ENCODE data around the gene AHDC1.
A peak's percentile ranks its signal among the peaks of the same experiment; 100 is the strongest.
"Not testable (repeated sequence)": the region's sequence is repeated elsewhere in the genome, so short reads cannot be mapped to it uniquely, and the experiment has no call there.

The AHDC1 gene

DNA sequence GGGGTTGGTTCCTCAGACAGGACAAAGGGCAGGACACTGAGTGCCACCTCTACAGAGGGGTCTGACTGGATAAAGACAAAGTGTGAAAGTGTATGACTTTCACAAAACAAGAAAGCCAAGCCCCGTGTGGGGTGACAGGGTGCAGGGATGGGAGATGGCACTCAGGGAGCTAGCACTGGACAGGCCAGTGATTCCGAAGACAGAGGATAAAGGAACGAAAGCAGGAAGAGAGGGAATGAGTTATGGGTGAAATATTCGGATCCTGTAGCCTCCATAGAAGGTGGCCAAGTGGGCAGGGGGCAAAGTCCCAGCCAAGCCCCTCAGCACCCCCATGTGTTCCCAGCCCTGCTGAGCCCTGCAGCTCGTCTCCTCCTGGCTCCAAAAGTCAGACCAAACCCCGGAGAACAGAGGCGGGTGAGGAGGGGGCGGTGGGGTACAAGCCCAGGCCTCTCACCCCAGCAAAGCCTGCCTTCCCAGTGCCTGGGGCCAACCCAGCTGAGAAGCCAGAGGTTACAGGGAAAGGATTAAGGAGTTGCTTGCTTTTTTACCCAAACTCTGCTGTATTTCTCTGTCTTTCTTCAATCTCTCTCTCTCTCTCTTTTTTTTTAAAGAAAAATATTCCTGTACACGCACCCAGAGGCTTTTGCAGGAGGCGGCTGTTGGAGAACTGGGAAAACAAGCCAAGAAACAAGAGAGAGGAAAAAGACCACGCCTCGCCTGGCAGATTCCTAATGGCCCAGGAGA lies 99.9 kb downstream of the AHDC1 start:
- no peaks in the 10 kb centered on the region for H3K36me3 Mint-ChIP-seq (ENCODE audit: low read depth)
- H3K9me3 Mint-ChIP-seq, result no peaks in the 10 kb centered on the region
- TF ChIP-seq, protein P1, sequence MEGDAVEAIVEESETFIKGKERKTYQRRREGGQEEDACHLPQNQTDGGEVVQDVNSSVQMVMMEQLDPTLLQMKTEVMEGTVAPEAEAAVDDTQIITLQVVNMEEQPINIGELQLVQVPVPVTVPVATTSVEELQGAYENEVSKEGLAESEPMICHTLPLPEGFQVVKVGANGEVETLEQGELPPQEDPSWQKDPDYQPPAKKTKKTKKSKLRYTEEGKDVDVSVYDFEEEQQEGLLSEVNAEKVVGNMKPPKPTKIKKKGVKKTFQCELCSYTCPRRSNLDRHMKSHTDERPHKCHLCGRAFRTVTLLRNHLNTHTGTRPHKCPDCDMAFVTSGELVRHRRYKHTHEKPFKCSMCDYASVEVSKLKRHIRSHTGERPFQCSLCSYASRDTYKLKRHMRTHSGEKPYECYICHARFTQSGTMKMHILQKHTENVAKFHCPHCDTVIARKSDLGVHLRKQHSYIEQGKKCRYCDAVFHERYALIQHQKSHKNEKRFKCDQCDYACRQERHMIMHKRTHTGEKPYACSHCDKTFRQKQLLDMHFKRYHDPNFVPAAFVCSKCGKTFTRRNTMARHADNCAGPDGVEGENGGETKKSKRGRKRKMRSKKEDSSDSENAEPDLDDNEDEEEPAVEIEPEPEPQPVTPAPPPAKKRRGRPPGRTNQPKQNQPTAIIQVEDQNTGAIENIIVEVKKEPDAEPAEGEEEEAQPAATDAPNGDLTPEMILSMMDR (IDR thresholded peaks at IDR 0.05; ENCODE audit: unreplicated experiment in 3 of 3), result no peak
- H3K4me3 Mint-ChIP-seq, result peak overlapping the region; percentile 43 to 77 (median 73)
- peaks cover 46% of the 10 kb centered on the region for H3K4me1 Mint-ChIP-seq
- H3K27me3 Mint-ChIP-seq (ENCODE audit: low read depth), result peaks cover 5% of the 10 kb centered on the region
- peak overlapping the region; percentile 98 to 99 (median 98) for H3K27ac Mint-ChIP-seq

DNA sequence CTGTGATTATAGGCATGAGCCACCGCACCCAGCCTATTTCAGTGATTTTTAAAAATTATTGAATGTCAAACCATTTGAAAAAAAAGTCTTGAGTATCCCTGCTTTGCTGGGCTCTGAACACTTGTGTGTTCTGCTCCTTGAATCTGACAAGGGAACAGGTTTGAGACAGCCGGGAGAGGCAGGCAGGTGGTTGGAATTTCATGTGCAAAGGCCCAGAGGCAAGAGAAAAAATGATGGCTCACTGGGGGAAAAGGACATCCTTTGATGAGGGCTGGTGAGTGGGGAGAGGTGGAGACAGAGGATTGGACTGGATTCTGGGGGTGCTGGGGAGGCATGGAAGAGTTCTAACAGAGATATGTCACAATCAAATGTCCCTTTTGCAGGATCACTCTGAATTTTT lies 100.9 kb downstream of the AHDC1 start:
- peaks cover 42% of the 10 kb centered on the region for H3K4me1 Mint-ChIP-seq
- peaks cover 3% of the 10 kb centered on the region for H3K27me3 Mint-ChIP-seq (ENCODE audit: low read depth)
- peak overlapping the region; percentile 31 to 67 (median 55) for H3K4me3 Mint-ChIP-seq
- no peaks in the 10 kb centered on the region for H3K36me3 Mint-ChIP-seq (ENCODE audit: low read depth)
- peak overlapping the region; percentile 98 to 99 (median 98) for H3K27ac Mint-ChIP-seq
- no peaks in the 10 kb centered on the region for H3K9me3 Mint-ChIP-seq
- TF ChIP-seq, protein P1 (IDR thresholded peaks at IDR 0.05; ENCODE audit: unreplicated experiment in 3 of 3), result no peak

DNA sequence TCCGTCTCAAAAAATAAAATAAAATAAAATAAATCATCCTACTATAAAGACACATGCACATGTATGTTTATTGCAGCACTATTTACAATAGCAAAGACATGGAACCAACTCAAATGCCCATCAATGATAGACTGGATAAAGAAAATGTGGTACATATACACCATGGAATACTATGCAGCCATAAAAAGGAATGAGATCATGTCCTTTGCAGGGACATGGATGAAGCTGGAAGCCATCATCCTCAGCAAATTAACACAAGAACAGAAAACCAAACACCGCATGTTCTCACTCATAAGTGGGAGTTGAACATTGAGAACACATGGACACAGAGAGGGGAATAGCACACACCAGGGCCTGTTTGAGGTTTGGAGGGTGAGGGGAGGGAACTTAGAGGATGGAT lies 102.8 kb downstream of the AHDC1 start:
- H3K36me3 Mint-ChIP-seq (ENCODE audit: low read depth); H3K4me3 Mint-ChIP-seq; H3K9me3 Mint-ChIP-seq; H3K27me3 Mint-ChIP-seq (ENCODE audit: low read depth): not testable (repeated sequence)
- Mint-ChIP-seq H3K4me1 (peaks cover 41% of the 10 kb centered on the region), H3K27ac (peak overlapping the region; percentile 85 to 99 (median 93))

DNA sequence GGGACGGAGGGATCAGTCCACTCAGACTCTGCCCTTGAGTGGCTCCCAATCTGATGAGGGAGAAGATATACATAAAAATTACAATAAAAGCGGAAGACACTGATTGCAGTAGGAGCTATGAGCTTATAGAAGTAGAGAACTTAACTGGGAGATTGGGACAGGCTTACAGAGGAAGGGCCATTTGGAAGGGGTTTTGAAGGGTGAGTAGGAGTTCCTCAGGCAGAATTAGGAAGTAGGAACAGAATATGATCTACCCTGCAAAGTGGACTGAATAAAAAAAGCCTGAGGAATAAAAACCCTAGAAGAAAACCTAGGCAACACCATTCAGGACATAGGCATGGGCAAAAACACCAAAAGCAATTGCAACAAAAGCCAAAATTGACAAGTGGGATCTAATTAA lies 104.8 kb downstream of the AHDC1 start:
- H3K36me3 Mint-ChIP-seq (ENCODE audit: low read depth), result no peaks in the 10 kb centered on the region
- no peaks in the 10 kb centered on the region for H3K9me3 Mint-ChIP-seq
- H3K4me1 Mint-ChIP-seq, result peaks cover 32% of the 10 kb centered on the region
- no peak overlapping the region for H3K4me3 Mint-ChIP-seq
- H3K27ac Mint-ChIP-seq, result peak overlapping the region; percentile 49 to 87 (median 75)
- H3K27me3 Mint-ChIP-seq (ENCODE audit: low read depth), result no peaks in the 10 kb centered on the region
- TF ChIP-seq, protein P1 (IDR thresholded peaks at IDR 0.05; ENCODE audit: unreplicated experiment in 3 of 3), result no peak

DNA sequence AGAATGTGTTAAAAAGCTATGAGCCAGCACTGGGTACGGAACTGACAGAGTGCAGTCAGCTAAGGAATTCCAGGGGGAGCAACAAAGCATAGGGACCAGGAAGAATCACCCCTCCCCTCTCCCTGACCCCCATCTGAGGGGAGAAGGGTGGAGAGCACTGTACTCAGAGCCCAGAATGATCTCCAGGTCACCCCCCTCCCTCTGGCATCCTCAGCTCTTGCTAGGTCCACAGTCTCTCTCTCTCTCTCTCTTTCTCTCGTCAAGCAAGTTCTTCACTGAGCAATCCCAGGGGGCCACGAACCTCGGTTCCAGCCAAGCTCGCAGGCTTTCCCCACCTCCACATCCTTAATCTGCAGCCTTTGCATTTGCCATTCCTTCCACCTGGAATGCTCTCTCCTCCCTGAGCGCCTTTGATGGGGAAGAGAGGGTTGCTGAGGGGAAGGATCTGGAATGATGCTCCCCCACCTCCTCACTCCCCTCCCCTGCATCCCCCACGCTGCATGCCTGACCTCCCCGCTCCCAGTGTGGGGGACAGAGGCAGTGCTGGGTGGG lies 107.3 kb downstream of the AHDC1 start:
- TF ChIP-seq, protein P1 (IDR thresholded peaks at IDR 0.05; ENCODE audit: unreplicated experiment in 3 of 3), result peak; percentile 61 to 67 (median 61)
- peak overlapping the region; percentile 12 to 55 (median 41) for H3K4me3 Mint-ChIP-seq
- no peaks in the 10 kb centered on the region for H3K9me3 Mint-ChIP-seq
- peak overlapping the region; percentile 93 to 95 (median 94) for H3K27ac Mint-ChIP-seq
- H3K36me3 Mint-ChIP-seq (ENCODE audit: low read depth), result no peaks in the 10 kb centered on the region
- no peaks in the 10 kb centered on the region for H3K27me3 Mint-ChIP-seq (ENCODE audit: low read depth)
- H3K4me1 Mint-ChIP-seq, result peaks cover 27% of the 10 kb centered on the region

DNA sequence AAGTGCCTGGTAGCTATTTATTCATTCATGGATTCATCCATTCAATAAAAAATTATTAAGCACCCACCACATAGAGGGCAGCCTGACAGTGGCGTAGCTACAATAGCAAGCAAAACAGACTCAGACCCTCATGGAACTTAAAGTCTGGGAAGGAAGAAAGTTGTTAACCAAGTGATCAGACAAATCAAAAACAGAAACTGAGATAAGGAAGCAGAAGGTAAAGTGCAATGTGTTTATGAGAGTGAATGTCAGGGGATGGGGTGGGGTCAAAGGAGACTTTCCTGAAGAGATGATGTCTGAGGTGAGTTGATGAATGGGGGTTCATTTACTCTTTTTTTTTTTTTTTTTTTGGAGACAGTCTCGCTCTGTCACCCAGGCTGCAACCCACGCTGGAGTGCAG lies 111.1 kb downstream of the AHDC1 start:
- Mint-ChIP-seq H3K4me3 (peak overlapping the region in 1 of 3 experiments; percentile 70), H3K4me1 (peaks cover 44% of the 10 kb centered on the region), H3K9me3 (no peaks in the 10 kb centered on the region), H3K27ac (peak overlapping the region; percentile 77 to 91 (median 86)), H3K36me3 (ENCODE audit: low read depth) (no peaks in the 10 kb centered on the region), H3K27me3 (ENCODE audit: low read depth) (no peaks in the 10 kb centered on the region)
- TF ChIP-seq, protein P1 (IDR thresholded peaks at IDR 0.05; ENCODE audit: unreplicated experiment in 3 of 3), result no peak
